MG63 (cell line): ENCODE measurements around the gene ZDHHC23. TPM values are rescaled to one million over a fixed set of nuclear protein-coding genes. Genes with fewer than 3 reads are reported as not detected.

Experiments used
- DNase-seq: peaks from one replicate; pipeline ENCODE4 v3.0.0-alpha.2; 2020
- H3K27me3 ChIP-seq: fragments of 250-450 bp; sonication (Bioruptor Pico); 2 replicates; pipeline ENCODE4 v1.5.1; 2020; ENCODE audit warnings: mild to moderate bottlenecking, moderate library complexity
- H3K36me3 ChIP-seq: fragments of 250-450 bp; sonication (Bioruptor Pico); 2 replicates; pipeline ENCODE4 v1.5.1; 2020; ENCODE audit warnings: mild to moderate bottlenecking, moderate library complexity
- H3K4me3 ChIP-seq: fragments of 250-450 bp; sonication (Bioruptor Pico); 2 replicates; pipeline ENCODE4 v1.5.1; 2020; ENCODE audit warnings: mild to moderate bottlenecking, moderate library complexity
- H3K9me3 ChIP-seq: fragments of 250-450 bp; sonication (Bioruptor Pico); 2 replicates; pipeline ENCODE4 v1.5.1; 2020; ENCODE audit warnings: mild to moderate bottlenecking, moderate library complexity
- total RNA-seq: library from RNA; depleted of rRNA; stranded (reverse); fragments of >200 nt; shearing (Covaris generic); gene quantifications from 2 replicates; pipeline ENCODE4 v1.2.3, GENCODE V29; 2014; ENCODE audit warnings: low replicate concordance; rRNA removed

ZDHHC23 gene
- total RNA-seq, 1 experiment from 2014 or later, result 5.8 TPM

GRCh38 chr3:113977822-113978221, 30.0 kb downstream of the ZDHHC23 start:
- Histone ChIP-seq H3K4me3 (no peak overlapping the region), H3K9me3 (peaks cover 6% of the 10 kb centered on the region), H3K27me3 (no peaks in the 10 kb centered on the region), H3K36me3 (peaks cover 3% of the 10 kb centered on the region)
- DNase-seq, result no peak

GRCh38 chr3:113979916-113980315, 32.1 kb downstream of the ZDHHC23 start:
- no peak for DNase-seq

GRCh38 chr3:113981803-113982202, 34.0 kb downstream of the ZDHHC23 start:
- Histone ChIP-seq H3K36me3 (peaks cover 3% of the 10 kb centered on the region; the same call in 1 of the 2 replicates), H3K4me3 (no peak overlapping the region), H3K27me3 (no peaks in the 10 kb centered on the region), H3K9me3 (no peaks in the 10 kb centered on the region)
- DNase-seq, result no peak

More at GRCh38 chr3:113979916-113980315, 32.1 kb downstream of the ZDHHC23 start:
- no peak overlapping the region for H3K4me3 ChIP-seq
- H3K9me3 ChIP-seq, result no peaks in the 10 kb centered on the region
- H3K27me3 ChIP-seq, result no peaks in the 10 kb centered on the region
- peaks cover 3% of the 10 kb centered on the region; the same call in 1 of the 2 replicates for H3K36me3 ChIP-seq

DNA sequence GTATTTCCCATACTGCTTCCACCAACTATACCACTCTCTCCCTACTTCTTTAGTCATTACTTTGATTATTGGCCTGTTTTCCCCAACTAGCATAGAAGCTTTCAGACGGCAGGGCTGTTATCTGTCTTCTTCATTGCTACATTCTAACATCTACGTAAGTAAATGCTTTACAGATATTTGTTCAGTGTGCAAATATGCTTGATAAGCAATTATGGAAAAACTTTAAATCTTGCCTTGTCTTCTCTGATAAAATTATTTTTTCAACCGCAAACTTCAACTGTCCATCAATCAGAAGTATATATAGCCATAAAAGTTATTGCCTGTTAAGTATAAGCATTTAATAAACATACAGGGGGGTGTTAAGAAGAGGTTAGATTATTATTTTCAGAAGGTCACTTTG, 35.7 kb downstream of the ZDHHC23 start:
- no peak for DNase-seq
- H3K4me3 ChIP-seq, result no peak overlapping the region
- H3K9me3 ChIP-seq, result no peaks in the 10 kb centered on the region
- H3K36me3 ChIP-seq, result peaks cover 3% of the 10 kb centered on the region; the same call in 1 of the 2 replicates
- H3K27me3 ChIP-seq, result no peaks in the 10 kb centered on the region

GRCh38 chr3:113985541-113985940, 37.7 kb downstream of the ZDHHC23 start:
- no peak overlapping the region for H3K4me3 ChIP-seq
- no peaks in the 10 kb centered on the region for H3K36me3 ChIP-seq
- H3K9me3 ChIP-seq, result no peaks in the 10 kb centered on the region
- DNase-seq, result no peak
- no peaks in the 10 kb centered on the region for H3K27me3 ChIP-seq

- Histone ChIP-seq H3K4me3 (no peak overlapping the region), H3K9me3 (0 out of 2 replicates have a peak, but pooled peaks cover 2% of the 10 kb centered on the region), H3K36me3 (0 out of 2 replicates have a peak, but pooled peaks cover 5% of the 10 kb centered on the region), H3K27me3 (no peaks in the 10 kb centered on the region)
- DNase-seq, result no peak
Measured at GRCh38 chr3:114005481-114005880, 57.7 kb downstream of the ZDHHC23 start.

DNA sequence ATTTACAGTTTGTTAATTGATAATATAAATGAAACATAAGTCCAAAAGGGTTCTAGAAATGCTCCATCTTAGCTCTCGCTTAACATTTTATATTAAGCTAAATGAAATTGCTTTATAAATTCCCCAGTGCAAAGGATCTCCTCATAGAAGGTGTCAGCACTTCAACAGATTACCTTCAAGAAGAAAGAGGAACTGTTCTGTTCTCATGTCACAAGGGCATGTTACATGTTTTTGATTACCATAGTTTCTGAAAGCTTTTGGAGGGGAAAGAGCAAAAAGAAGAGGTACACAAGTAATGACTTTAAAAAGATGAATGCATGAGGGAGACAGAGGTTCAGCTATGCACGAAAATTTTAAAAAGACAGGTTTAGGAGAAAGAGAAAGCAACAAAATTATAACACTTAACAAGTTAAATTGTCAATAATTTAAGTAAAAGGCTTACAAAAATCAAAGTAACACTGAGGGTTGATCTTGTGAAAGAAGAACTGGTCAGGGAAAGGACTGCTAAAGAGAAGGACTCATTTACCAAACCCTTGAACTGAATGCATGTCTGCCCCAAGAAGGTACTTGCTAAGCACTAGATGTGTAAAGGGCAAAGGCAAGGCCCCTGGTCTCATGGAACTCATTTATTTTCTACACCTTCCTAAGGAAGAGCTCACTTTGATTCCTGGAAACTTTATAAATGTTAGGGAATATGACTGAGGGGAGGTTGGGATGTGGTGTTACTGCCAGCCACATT, 63.4 kb downstream of the ZDHHC23 start:
- no peaks in the 10 kb centered on the region for H3K27me3 ChIP-seq
- DNase-seq, result no peak
- H3K4me3 ChIP-seq, result no peak overlapping the region

More for the DNA sequence above, 63.4 kb downstream of the ZDHHC23 start:
- no peaks in the 10 kb centered on the region for H3K9me3 ChIP-seq
- H3K36me3 ChIP-seq, result no peaks in the 10 kb centered on the region

Other genes starting within 250 kb of the ZDHHC23 start
- 57.1 and 101 TPM in 2 replicates for gene NAA50, start 201.8 kb upstream of the ZDHHC23 start, total RNA-seq
- 54.5 and 79.5 TPM in 2 replicates for gene ATP6V1A, start 201.0 kb upstream of the ZDHHC23 start, total RNA-seq
- 1.8 and 2.5 TPM in 2 replicates for gene GRAMD1C, start 109.2 kb upstream of the ZDHHC23 start, total RNA-seq
- gene CCDC191, start 108.5 kb downstream of the ZDHHC23 start, total RNA-seq, result 0.20 and 1.5 TPM in 2 replicates
- 21.8 and 74.9 TPM in 2 replicates for gene QTRT2, start 108.7 kb downstream of the ZDHHC23 start, total RNA-seq
- not detected in 2 replicates for gene DRD3, start 231.0 kb downstream of the ZDHHC23 start, total RNA-seq